ENCODE measurements around the gene SPTBN2. TPM values are rescaled to one million over a fixed set of nuclear protein-coding genes. Genes with fewer than 3 reads are reported as not detected.
A peak's percentile ranks its signal among the peaks of the same experiment; 100 is the strongest.
"Not testable (repeated sequence)": the region's sequence is repeated elsewhere in the genome, so short reads cannot be mapped to it uniquely, and the experiment has no call there.

The SPTBN2 gene
- total RNA-seq, 2 donors from 2014 or later, result 3.3 to 7.7 TPM

- TF ChIP-seq CTCF (IDR thresholded peaks at IDR 0.05), result no peak
- H3K4me3 ChIP-seq, result peak overlapping the region; percentile 46 to 65
- no peaks in the 10 kb centered on the region for H3K36me3 ChIP-seq
- no peaks in the 10 kb centered on the region for H3K9me3 ChIP-seq
- DNase-seq (ENCODE audit: low spot score), result no peak
- H3K27ac ChIP-seq, result no peak overlapping the region
- H3K4me1 ChIP-seq, result peaks cover 0 to 15% of the 10 kb centered on the region in 2 donors
- peaks cover 0 to 3% of the 10 kb centered on the region in 2 donors for H3K27me3 ChIP-seq
Observed at GRCh38 chr11:66728038-66728692, 851 bp downstream of the SPTBN2 start.

- Histone ChIP-seq H3K27ac (no peak overlapping the region), H3K4me3 (peak overlapping the region; percentile 46 to 55), H3K36me3 (no peaks in the 10 kb centered on the region), H3K4me1 (peaks cover 0 to 15% of the 10 kb centered on the region in 2 donors), H3K27me3 (peaks cover 0 to 3% of the 10 kb centered on the region in 2 donors), H3K9me3 (no peaks in the 10 kb centered on the region)
- no peak for TF ChIP-seq CTCF (IDR thresholded peaks at IDR 0.05)
- DNase-seq (ENCODE audit: low spot score), result no peak
Observed at GRCh38 chr11:66727282-66728037, 1.6 kb downstream of the SPTBN2 start.

DNA sequence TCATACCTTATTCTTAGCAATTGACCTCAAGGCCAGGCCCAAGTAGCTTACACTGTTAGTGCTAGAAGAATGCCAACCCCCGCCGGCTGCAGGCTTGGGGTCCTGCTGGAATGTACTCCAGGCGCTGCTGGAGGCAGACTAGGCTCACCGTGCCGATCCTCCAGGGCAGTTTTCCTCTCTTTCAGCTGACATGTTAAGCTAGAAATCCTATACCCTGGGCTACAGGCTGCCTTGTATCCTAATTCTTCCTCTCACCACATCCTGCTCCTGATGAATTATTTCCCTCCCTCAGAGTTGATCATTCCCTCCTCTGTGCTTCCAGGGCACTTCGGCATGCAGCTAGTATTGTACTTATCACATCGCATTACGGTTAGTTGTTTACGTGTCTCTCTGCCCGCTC lies 3.4 kb downstream of the SPTBN2 start:
- Histone ChIP-seq H3K36me3 (no peaks in the 10 kb centered on the region), H3K27ac (no peak overlapping the region), H3K4me3 (no peak overlapping the region), H3K4me1 (peaks cover 0 to 15% of the 10 kb centered on the region in 2 donors), H3K9me3 (no peaks in the 10 kb centered on the region), H3K27me3 (peaks cover 0 to 3% of the 10 kb centered on the region in 2 donors)
- no peak for TF ChIP-seq CTCF (IDR thresholded peaks at IDR 0.05)
- no peak for DNase-seq (ENCODE audit: low spot score)

- TF ChIP-seq CTCF (IDR thresholded peaks at IDR 0.05), result no peak
- H3K36me3 ChIP-seq, result no peaks in the 10 kb centered on the region
- peaks cover 0 to 3% of the 10 kb centered on the region in 2 donors for H3K27me3 ChIP-seq
- no peak overlapping the region for H3K4me3 ChIP-seq
- H3K4me1 ChIP-seq, result peaks cover 0 to 15% of the 10 kb centered on the region in 2 donors
- no peak for DNase-seq (ENCODE audit: low spot score)
- H3K9me3 ChIP-seq, result no peaks in the 10 kb centered on the region
- H3K27ac ChIP-seq, result no peak overlapping the region
Observed at GRCh38 chr11:66725114-66725513, 3.9 kb downstream of the SPTBN2 start.

DNA sequence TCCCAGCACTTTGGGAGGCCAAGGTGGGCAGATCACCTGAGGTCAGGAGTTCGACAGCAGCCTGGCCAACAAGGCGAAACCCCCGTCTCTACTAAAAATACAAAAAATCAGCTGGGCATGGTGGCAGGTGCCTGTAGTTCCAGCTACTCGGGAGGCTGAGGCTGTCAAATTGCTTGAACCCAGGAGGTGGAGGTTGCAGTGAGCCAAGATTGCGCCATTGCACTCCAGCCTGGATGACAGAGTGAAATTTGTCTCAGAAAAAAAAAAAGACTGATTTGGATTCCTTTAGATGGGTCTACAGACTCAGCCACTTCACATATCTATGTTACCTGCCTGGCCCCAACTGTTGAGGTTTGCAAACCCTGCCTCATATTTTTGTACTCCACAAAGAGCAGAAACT lies 4.8 kb downstream of the SPTBN2 start:
- H3K27me3 ChIP-seq, result not testable (repeated sequence)

GRCh38 chr11:66723693-66724092 lies 5.3 kb downstream of the SPTBN2 start:
- Histone ChIP-seq H3K36me3 (no peaks in the 10 kb centered on the region), H3K27me3 (peaks cover 0 to 3% of the 10 kb centered on the region in 2 donors), H3K4me1 (peaks cover 0 to 14% of the 10 kb centered on the region in 2 donors), H3K27ac (no peak overlapping the region), H3K4me3 (no peak overlapping the region), H3K9me3 (no peaks in the 10 kb centered on the region)
- TF ChIP-seq CTCF (IDR thresholded peaks at IDR 0.05), result no peak
- no peak for DNase-seq (ENCODE audit: low spot score)

More for the DNA sequence above, 4.8 kb downstream of the SPTBN2 start:
- H3K36me3 ChIP-seq; DNase-seq (ENCODE audit: low spot score); H3K27ac ChIP-seq; H3K9me3 ChIP-seq; H3K4me3 ChIP-seq: not testable (repeated sequence)
- H3K4me1 ChIP-seq, result peaks cover 0 to 15% of the 10 kb centered on the region in 2 donors

All from right atrium auricular region (tissue), 2 donors.